RWPE2 (cell line): Measurements from ENCODE around the gene SSH2.

Source experiments
- ATAC-seq: fragments of 200-7000 bp; cut with Tn5 transposase; 3 replicates; pipeline ENCODE4 v1.9.1; 2021; ENCODE audit warnings: low read depth
- DNase-seq: peaks from one replicate; pipeline ENCODE4 v3.0.0-alpha.2; 2020; ENCODE audit warnings: low spot score
- H3K27ac ChIP-seq: fragments of 450-650 bp; 2 replicates; pipeline ENCODE4 v1.5.1; 2017; ENCODE audit warnings: mild to moderate bottlenecking; ENCODE audit not compliant: poor library complexity, severe bottlenecking
- H3K27me3 ChIP-seq: fragments of 250-450 bp; sonication (Bioruptor Pico); 2 replicates; pipeline ENCODE4 v1.5.1; 2021; ENCODE audit warnings: mild to moderate bottlenecking, moderate library complexity; ENCODE audit not compliant: insufficient read depth, poor library complexity, severe bottlenecking
- H3K36me3 ChIP-seq: fragments of 250-450 bp; sonication (Bioruptor Pico); 2 replicates; pipeline ENCODE4 v1.5.1; 2020; ENCODE audit warnings: low read depth, mild to moderate bottlenecking, moderate library complexity
- H3K4me1 ChIP-seq: fragments of 250-450 bp; sonication (Bioruptor Pico); 2 replicates; pipeline ENCODE4 v1.5.1; 2021; ENCODE audit warnings: mild to moderate bottlenecking, moderate library complexity; ENCODE audit not compliant: insufficient read depth, poor library complexity, severe bottlenecking
- H3K4me3 ChIP-seq: fragments of 250-450 bp; sonication (Bioruptor Pico); 2 replicates; pipeline ENCODE4 v1.5.1; 2021; ENCODE audit warnings: mild to moderate bottlenecking, moderate library complexity; ENCODE audit not compliant: severe bottlenecking
- H3K9me3 ChIP-seq: fragments of 250-450 bp; sonication (Bioruptor Pico); 2 replicates; pipeline ENCODE4 v1.5.1; 2021; ENCODE audit warnings: mild to moderate bottlenecking, moderate library complexity; ENCODE audit not compliant: severe bottlenecking
- CTCF ChIP-seq: fragments of 450-650 bp; IDR thresholded peaks from one replicate; pipeline ENCODE4 v1.5.1; 2017; ENCODE audit warnings: mild to moderate bottlenecking, moderate library complexity; ENCODE audit not compliant: poor library complexity, severe bottlenecking

SSH2 gene

DNA sequence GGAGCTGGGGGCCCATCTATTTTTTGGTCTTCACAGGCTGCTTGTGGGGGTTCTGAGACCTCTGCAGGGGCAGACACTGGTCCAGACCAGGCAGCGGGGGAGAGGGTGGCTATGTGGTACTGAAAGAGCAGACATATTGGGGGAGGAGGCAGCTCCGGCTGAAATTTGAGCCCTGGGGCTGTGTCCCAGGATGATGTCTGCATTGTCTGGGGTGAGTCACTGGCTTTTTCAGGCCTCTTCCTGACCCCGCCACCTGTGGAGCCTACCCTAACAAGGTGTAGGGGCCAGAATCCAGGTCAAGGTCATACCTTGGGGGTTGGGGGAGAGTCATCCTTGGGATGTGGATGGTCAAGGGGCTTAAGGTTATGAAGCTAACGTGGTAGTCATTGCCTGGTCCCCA lies 309.8 kb downstream of the SSH2 start:
- DNase-seq (peak; percentile 78), ATAC-seq (peak; percentile 40)
- peak overlapping the region; percentile 36 for H3K27ac ChIP-seq
- TF ChIP-seq CTCF = no peak
- no peak overlapping the region for H3K4me3 ChIP-seq
- H3K9me3 ChIP-seq = no peaks in the 10 kb centered on the region
- H3K4me1 ChIP-seq = peaks cover 25% of the 10 kb centered on the region
- peaks cover 6% of the 10 kb centered on the region for H3K27me3 ChIP-seq
- no peaks in the 10 kb centered on the region for H3K36me3 ChIP-seq

- H3K36me3 ChIP-seq = no peaks in the 10 kb centered on the region
- no peak for TF ChIP-seq CTCF
- DNase-seq = no peak
- H3K4me3 ChIP-seq = no peak overlapping the region
- peak overlapping the region; percentile 36 for H3K27ac ChIP-seq
- peaks cover 6% of the 10 kb centered on the region for H3K27me3 ChIP-seq
- no peaks in the 10 kb centered on the region for H3K9me3 ChIP-seq
- ATAC-seq = no peak
- peaks cover 25% of the 10 kb centered on the region for H3K4me1 ChIP-seq
Observed at GRCh38 chr17:29619251-29619650, 310.8 kb downstream of the SSH2 start.

DNA sequence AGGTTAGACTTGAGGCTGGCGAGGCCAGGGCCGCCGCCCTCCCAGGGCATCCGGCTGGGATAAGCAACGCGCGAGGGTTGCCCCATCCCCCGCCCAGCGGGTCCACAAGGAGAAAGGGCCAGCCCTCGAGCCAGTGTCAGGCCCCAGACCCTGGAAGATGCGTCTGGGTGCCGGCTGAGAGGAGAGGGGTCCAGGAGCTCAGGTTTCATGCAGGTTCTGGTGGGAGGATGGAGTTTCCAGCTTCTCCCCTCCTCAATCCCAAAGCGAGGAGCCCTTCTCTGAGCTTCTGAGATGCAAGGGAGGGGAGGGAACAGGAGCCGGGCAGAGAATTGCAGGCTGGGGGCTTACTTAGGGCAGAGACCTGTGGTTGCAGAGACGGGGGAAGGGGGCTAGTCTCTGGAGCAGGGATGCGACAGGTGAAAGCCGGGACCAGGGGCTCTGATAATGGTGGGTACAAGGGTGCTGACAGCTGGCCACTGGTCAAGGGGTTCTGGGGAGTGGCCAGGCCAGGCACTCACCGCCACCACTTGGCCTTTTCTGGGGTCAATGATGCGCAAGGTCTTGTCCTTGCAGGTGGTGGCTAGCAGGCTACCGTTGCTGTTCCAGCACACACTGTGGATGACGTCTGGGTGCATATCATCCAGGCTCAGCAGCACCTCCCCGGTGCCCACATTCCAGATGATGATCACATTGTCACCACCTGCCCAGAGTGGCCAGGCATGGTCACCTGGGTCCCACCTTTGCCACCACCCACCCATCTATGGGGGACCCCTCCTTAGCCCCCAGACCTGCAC lies 311.6 kb downstream of the SSH2 start:
- no peak for DNase-seq
- Histone ChIP-seq H3K36me3 (no peaks in the 10 kb centered on the region), H3K9me3 (no peaks in the 10 kb centered on the region), H3K27me3 (peaks cover 6% of the 10 kb centered on the region), H3K27ac (no peak overlapping the region), H3K4me1 (peaks cover 17% of the 10 kb centered on the region), H3K4me3 (no peak overlapping the region)
- peak; percentile 37 for TF ChIP-seq CTCF
- ATAC-seq = no peak

DNA sequence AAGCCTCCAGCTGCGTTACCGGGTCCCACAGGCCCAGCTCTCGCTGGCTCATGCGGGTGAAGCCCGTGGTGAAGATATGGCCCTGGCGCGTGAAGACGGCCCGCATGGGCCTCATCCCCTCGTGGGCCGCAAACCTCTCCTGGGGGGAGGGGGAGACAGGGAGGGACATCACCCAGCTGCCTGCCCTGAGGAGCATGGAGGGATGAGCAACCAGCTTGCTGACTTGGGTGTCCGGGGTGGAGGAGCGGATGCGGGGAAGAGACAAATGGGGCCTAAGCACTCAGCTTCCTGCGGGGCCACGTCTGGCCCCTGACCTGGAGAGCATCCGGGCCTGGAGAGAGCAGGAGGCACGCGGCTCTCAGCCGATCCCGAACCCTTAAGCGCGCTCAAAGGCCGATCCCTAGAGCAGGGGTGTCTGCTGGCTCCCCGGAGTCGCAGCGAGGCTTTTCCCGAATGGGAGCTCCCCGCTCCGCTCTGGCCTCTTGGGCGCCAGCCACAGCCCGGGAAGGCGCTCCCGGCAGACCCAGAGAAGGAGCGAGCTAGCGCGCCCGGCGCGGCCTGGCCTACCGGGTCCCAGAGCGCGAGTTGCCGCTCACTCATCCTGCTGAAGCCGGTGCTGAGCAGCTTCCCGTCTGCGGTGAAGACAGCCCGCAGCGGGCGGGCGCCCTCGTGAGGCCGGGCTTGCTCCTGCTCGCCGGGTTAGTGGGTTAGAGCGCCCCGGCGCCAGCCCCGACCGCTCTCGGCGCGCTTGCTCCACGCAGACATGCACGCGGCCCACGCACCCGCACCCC lies 312.4 kb downstream of the SSH2 start:
- no peak overlapping the region for H3K4me3 ChIP-seq

More for the DNA sequence above, 312.4 kb downstream of the SSH2 start:
- Histone ChIP-seq H3K36me3 (no peaks in the 10 kb centered on the region), H3K27me3 (peaks cover 6% of the 10 kb centered on the region), H3K4me1 (peaks cover 11% of the 10 kb centered on the region), H3K9me3 (no peaks in the 10 kb centered on the region), H3K27ac (no peak overlapping the region)
- TF ChIP-seq CTCF = peak; percentile 57
- ATAC-seq (peak; percentile 4; the same call in 1 of the 3 replicates), DNase-seq (no peak)
